ENCODE measurements around the gene LRRC75B.
"Not testable (repeated sequence)": the region's sequence is repeated elsewhere in the genome, so short reads cannot be mapped to it uniquely, and the experiment has no call there.

DNA sequence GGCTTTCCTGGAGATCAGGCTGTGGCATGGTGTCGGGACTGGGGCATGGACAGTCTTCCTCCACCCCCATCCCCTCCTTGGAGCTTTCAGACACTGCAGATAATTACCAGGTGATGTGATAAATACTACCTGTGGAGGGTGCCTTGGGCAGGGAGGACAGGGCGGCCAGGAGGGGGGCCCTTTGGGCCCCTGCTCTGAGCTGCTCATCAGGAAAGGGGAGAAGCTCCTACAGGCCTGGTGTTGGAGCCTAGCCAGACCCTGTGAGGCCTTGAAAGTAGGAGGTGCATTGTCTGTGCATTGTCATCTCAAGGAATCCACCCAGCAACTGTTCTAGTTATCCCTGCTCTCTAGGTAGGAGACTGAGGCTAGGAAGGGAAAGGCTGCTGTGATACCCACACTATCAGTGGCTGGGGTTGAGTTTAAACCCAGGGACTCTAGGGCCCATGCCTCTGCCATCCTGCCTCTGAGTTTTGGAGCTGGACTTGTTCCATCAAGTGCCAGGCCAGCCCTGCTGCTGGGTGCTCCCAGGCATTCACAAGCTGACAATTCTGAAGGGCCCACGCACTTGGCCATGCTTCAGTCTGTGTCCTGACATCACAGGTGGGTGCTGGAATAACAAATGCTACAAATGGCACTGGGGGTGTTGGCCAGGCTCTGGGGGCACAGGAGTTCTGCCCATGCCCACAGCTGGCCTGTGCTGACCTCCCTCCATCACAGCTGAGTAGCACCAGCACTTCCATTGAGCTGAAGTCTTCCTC, 7.3 kb upstream of the LRRC75B start:
- not testable (repeated sequence) for TF ChIP-seq POLR2A (IDR thresholded peaks at IDR 0.05)
- TF ChIP-seq, protein P1, sequence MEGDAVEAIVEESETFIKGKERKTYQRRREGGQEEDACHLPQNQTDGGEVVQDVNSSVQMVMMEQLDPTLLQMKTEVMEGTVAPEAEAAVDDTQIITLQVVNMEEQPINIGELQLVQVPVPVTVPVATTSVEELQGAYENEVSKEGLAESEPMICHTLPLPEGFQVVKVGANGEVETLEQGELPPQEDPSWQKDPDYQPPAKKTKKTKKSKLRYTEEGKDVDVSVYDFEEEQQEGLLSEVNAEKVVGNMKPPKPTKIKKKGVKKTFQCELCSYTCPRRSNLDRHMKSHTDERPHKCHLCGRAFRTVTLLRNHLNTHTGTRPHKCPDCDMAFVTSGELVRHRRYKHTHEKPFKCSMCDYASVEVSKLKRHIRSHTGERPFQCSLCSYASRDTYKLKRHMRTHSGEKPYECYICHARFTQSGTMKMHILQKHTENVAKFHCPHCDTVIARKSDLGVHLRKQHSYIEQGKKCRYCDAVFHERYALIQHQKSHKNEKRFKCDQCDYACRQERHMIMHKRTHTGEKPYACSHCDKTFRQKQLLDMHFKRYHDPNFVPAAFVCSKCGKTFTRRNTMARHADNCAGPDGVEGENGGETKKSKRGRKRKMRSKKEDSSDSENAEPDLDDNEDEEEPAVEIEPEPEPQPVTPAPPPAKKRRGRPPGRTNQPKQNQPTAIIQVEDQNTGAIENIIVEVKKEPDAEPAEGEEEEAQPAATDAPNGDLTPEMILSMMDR (IDR thresholded peaks at IDR 0.05): not testable (repeated sequence)

All from esophagus squamous epithelium (tissue), 4 donors.